ENCODE data around the gene LRMDA.

GRCh38 chr10:76353237-76353851 is 921.9 kb downstream of the LRMDA start:
- TF ChIP-seq CTCF (optimal IDR thresholded peaks at IDR 0.05 in 1 of 3, IDR thresholded peaks at IDR 0.05 in 1 of 3, conservative IDR thresholded peaks at IDR 0.05 in 1 of 3; ENCODE audit: extremely low read depth in 1 of 3, insufficient read depth in 2 of 3, low read length in 3 of 3) (no peak), EZH2 (IDR thresholded peaks at IDR 0.05; ENCODE audit: low read length) (no peak)

Data from keratinocyte (primary cell).